ENCODE data around the gene OR9A2. TPM values are rescaled to one million over a fixed set of nuclear protein-coding genes. Genes with fewer than 3 reads are reported as not detected.

Gene OR9A2
- total RNA-seq, 1 experiment from 2014 or later: not detected

DNA sequence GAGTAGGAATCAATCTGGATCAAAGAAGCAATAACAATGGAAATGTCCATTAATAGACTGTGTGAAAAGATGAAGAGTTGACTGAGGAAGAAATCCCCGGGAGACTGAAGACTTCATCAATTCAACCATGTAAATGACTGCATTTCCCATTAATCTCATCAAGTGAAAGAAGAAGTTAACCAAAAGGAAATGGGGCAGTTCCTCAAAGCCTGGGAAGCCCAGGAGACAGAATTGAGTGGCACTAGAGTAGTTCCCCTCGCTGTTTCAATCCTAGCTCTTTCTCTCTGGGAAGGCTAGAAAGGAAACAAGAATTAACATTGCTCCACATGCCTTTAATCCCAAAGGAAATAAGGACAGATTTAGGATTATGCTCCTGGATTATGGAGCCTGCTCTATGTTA is 20.4 kb upstream of the OR9A2 start (continued):
- TF ChIP-seq, protein P1, sequence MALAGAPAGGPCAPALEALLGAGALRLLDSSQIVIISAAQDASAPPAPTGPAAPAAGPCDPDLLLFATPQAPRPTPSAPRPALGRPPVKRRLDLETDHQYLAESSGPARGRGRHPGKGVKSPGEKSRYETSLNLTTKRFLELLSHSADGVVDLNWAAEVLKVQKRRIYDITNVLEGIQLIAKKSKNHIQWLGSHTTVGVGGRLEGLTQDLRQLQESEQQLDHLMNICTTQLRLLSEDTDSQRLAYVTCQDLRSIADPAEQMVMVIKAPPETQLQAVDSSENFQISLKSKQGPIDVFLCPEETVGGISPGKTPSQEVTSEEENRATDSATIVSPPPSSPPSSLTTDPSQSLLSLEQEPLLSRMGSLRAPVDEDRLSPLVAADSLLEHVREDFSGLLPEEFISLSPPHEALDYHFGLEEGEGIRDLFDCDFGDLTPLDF (CRISPR knock-in tag; IDR thresholded peaks at IDR 0.05): no peak
- TF ChIP-seq, protein P2, sequence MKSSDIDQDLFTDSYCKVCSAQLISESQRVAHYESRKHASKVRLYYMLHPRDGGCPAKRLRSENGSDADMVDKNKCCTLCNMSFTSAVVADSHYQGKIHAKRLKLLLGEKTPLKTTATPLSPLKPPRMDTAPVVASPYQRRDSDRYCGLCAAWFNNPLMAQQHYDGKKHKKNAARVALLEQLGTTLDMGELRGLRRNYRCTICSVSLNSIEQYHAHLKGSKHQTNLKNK (CRISPR knock-in tag; IDR thresholded peaks at IDR 0.05): no peak
- TF ChIP-seq SMAD4 (CRISPR knock-in tag; IDR thresholded peaks at IDR 0.05): no peak
- TF ChIP-seq, protein P3, sequence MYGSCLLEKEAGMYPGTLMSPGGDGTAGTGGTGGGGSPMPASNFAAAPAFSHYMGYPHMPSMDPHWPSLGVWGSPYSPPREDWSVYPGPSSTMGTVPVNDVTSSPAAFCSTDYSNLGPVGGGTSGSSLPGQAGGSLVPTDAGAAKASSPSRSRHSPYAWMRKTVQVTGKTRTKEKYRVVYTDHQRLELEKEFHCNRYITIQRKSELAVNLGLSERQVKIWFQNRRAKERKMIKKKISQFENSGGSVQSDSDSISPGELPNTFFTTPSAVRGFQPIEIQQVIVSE (CRISPR knock-in tag; IDR thresholded peaks at IDR 0.05; ENCODE audit: borderline replicate concordance): no peak

DNA sequence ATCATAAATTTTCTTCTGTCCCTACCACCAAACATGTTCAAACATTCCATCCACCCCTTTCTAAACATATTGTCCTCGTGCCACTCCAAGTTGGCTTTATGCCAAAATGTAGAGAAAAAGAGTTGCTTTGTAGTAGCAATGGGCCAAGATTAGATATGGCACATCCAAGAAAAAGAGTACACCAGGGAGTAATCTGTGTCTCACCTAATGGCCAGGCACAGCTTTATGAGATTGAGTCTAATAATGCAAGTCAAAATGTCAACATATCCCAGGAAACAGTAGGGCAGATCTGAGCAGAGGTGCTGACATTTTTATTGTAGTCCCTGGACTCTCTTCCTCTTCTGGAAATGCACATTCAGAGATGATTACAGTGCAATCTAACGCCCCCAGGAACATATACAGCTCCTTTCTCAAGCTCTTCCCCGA is 19.5 kb upstream of the OR9A2 start:
- TF ChIP-seq IRF2 (CRISPR knock-in tag; IDR thresholded peaks at IDR 0.05; ENCODE audit: borderline replicate concordance, low read depth) (no peak), EMX1 (CRISPR knock-in tag; IDR thresholded peaks at IDR 0.05) (no peak), ZNF512 (CRISPR knock-in tag; IDR thresholded peaks at IDR 0.05; ENCODE audit: borderline replicate concordance) (no peak), HMGA2 (CRISPR knock-in tag; IDR thresholded peaks at IDR 0.05) (no peak), RELA (CRISPR knock-in tag; IDR thresholded peaks at IDR 0.05; ENCODE audit: borderline replicate concordance) (no peak), TEAD4 (CRISPR knock-in tag; IDR thresholded peaks at IDR 0.05) (no peak), FOXP1 (CRISPR knock-in tag; IDR thresholded peaks at IDR 0.05; ENCODE audit: borderline replicate concordance) (no peak), PRRX2 (CRISPR knock-in tag; IDR thresholded peaks at IDR 0.05) (no peak), ZNF232 (CRISPR knock-in tag; IDR thresholded peaks at IDR 0.05) (no peak), MYBL2 (CRISPR knock-in tag; IDR thresholded peaks at IDR 0.05) (no peak), ERG (CRISPR knock-in tag; IDR thresholded peaks at IDR 0.05) (no peak), SOX15 (CRISPR knock-in tag; IDR thresholded peaks at IDR 0.05) (no peak), NR2C2 (CRISPR knock-in tag; IDR thresholded peaks at IDR 0.05) (no peak), ZBTB43 (CRISPR knock-in tag; IDR thresholded peaks at IDR 0.05) (no peak), ATF6 (CRISPR knock-in tag; IDR thresholded peaks at IDR 0.05) (no peak), E2F5 (CRISPR knock-in tag; IDR thresholded peaks at IDR 0.05) (no peak), GABPB1 (CRISPR knock-in tag; IDR thresholded peaks at IDR 0.05) (no peak)
- TF ChIP-seq, protein P4, sequence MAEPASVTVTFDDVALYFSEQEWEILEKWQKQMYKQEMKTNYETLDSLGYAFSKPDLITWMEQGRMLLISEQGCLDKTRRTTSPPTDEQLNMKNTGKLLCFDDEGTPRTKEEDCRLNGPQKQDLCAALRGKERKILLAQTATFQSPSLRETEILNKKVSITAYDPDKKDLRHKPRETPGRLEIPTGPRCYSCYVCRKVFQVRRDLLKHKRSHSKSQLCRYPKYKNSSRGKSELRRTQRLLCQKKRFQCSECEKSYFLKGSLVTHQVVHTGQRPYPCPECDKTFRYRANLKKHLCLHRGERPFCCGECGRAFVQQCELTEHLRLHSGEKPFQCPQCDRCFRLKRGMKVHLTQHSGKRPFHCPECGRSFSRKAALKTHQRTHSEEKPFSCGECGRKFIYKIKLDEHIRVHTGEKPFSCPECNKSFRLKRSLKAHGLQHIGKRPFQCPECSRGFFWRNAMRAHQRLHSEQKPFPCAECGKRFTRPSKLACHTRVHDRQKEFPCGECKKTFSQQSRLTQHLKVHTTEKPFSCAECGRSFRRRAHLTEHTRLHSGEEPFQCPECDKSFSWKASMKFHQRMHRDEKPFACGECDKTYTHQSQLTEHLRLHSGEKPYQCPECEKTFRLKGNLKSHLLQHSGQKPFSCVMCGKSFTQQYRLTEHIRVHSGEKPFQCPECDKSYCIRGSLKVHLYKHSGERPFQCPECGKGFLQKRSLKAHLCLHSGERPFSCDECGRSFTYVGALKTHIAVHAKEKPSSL (CRISPR knock-in tag; conservative IDR thresholded peaks at IDR 0.05): no peak
- TF ChIP-seq, protein P3 (CRISPR knock-in tag; IDR thresholded peaks at IDR 0.05; ENCODE audit: borderline replicate concordance): no peak
- Mint-ChIP-seq H3K4me3 (no peak overlapping the region), H3K27ac (no peak overlapping the region), H3K36me3 (no peaks in the 10 kb centered on the region), H3K9me3 (no peaks in the 10 kb centered on the region), H3K4me1 (no peaks in the 10 kb centered on the region), H3K27me3 (ENCODE audit: low read depth) (no peaks in the 10 kb centered on the region; the same call in 1 of the 2 replicates)
- DNase-seq (ENCODE audit: low spot score) (no peak), ATAC-seq (no peak)
- ChIA-PET POLR2A (no interaction called here), CTCF (interaction anchor here (3.0 kb wide), 1 partner anchor 169 kb away, joined by 10 read pairs; no protein-coding TSS in a partner anchor)
